ENCODE measurements around the gene NDUFS6.

DNA sequence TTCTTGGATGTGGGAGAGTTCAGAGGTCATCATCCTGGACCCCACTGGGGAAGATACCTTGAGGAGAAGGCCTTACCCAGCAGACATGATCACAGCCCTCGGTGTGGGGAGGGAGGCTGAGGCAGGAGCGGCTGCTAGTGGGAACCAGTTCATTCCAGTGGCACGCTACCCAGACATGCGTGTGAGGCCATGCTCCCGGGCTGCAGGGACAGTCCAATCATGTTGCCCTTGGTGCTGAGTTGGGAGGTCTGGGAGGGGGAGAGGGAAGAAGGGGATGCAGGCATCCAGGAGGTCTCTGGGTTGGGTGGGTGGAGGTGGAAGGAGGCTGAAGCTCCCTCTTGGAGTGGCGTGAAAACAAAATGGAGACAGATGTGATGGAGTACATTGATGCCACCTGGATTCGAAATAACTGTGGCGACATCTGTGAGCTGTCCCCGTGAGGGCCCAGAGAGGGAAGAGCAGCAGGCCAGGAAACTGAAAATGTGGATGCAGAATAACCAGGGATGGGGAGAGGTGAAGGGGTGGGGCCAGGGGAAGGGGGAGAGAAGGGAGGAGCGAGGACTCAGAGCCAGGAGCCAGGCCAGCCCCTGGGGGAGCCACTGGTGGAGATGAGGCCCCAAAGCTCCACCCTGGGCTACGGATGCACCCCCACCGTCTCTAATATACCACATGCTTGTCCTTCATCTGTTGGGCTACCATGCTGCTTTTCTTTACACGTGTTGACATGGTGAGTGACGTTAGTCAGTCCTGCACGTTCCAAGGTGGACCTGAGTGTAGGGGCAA is 16.2 kb downstream of the NDUFS6 start:
- no peak for TF ChIP-seq POLR2A (IDR thresholded peaks at IDR 0.05)
- no peak for TF ChIP-seq EP300 (IDR thresholded peaks at IDR 0.05)
- no peak for TF ChIP-seq CTCF (IDR thresholded peaks at IDR 0.05)
